ENCODE data around the gene ALOX15.

DNA sequence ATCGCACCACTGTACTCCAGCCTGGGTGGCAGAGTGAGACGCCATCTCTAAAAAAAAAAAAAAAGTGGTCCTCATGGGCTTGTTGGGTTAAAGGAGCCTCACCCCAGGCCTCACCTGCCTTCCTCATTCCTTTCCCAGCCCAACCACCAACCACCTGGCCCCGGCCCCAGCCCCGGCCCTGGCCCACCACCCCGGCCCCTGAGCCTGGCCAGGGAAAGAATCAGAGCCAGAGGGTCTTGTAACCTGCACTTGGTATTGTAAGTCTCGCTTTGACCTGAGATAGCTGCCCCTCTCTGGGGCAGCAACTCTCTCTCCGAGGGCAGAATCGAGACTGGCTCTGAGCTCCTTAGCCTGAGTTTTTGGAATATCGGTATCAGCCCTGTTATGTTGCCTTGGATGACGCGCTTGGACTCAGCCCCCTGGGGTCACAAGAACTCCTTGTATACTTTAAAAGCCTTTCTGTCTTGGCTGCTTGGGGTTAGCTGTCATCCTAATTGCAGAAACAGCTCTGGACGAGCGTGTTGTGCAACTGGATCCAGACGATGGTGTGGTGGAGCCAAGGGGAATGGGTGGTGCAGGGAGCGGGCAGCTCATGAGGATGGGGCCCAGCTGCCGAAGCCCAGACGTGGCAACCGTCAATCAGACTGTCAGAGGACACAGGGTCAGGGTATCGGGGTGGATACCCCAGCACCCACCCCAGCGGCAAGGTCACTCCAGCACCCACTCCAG, 42.5 kb downstream of the ALOX15 start:
- TF ChIP-seq FOXM1 (IDR thresholded peaks at IDR 0.05; ENCODE audit: low read depth): no peak
- TF ChIP-seq FOXM1 (CRISPR knock-in tag; IDR thresholded peaks at IDR 0.05; ENCODE audit: low read depth): no peak
- TF ChIP-seq, protein P1, sequence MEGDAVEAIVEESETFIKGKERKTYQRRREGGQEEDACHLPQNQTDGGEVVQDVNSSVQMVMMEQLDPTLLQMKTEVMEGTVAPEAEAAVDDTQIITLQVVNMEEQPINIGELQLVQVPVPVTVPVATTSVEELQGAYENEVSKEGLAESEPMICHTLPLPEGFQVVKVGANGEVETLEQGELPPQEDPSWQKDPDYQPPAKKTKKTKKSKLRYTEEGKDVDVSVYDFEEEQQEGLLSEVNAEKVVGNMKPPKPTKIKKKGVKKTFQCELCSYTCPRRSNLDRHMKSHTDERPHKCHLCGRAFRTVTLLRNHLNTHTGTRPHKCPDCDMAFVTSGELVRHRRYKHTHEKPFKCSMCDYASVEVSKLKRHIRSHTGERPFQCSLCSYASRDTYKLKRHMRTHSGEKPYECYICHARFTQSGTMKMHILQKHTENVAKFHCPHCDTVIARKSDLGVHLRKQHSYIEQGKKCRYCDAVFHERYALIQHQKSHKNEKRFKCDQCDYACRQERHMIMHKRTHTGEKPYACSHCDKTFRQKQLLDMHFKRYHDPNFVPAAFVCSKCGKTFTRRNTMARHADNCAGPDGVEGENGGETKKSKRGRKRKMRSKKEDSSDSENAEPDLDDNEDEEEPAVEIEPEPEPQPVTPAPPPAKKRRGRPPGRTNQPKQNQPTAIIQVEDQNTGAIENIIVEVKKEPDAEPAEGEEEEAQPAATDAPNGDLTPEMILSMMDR (IDR thresholded peaks at IDR 0.05 in 2 of 3, conservative IDR thresholded peaks at IDR 0.05 in 1 of 3; ENCODE audit: insufficient read depth in 2 of 3, low read depth in 1 of 3, low read length in 3 of 3): no peak
- no peak for TF ChIP-seq ZNF282 (CRISPR knock-in tag; IDR thresholded peaks at IDR 0.05)
- TF ChIP-seq SIRT6 (IDR thresholded peaks at IDR 0.05; ENCODE audit: low read depth, low read length): no peak
- no peak for TF ChIP-seq TEAD4 (IDR thresholded peaks at IDR 0.05; ENCODE audit: low read length)
- no peak for TF ChIP-seq TEAD4 (CRISPR knock-in tag; IDR thresholded peaks at IDR 0.05; ENCODE audit: borderline replicate concordance)
- no peak for TF ChIP-seq SETDB1 (IDR thresholded peaks at IDR 0.05; ENCODE audit: low read length)
- no peak for TF ChIP-seq MAFK (IDR thresholded peaks at IDR 0.05; ENCODE audit: low read length)
- no peak for TF ChIP-seq KDM5B (IDR thresholded peaks at IDR 0.05; ENCODE audit: insufficient replicate concordance, low read depth, low read length)
- TF ChIP-seq FOSL1 (tag; conservative IDR thresholded peaks at IDR 0.05): no peak
- no peak for TF ChIP-seq SMARCA4 (IDR thresholded peaks at IDR 0.05)
- no peak for TF ChIP-seq RBM14 (IDR thresholded peaks at IDR 0.05; ENCODE audit: borderline replicate concordance, insufficient read depth, low read depth, low read length)
- TF ChIP-seq NR1H2 (CRISPR knock-in tag; IDR thresholded peaks at IDR 0.05): no peak
- TF ChIP-seq NFYB (IDR thresholded peaks at IDR 0.05; ENCODE audit: extremely low read depth, insufficient read length): no peak

Data from K562 (cell line).